Measurements from ENCODE around the gene KIAA1671. TPM values are rescaled to one million over a fixed set of nuclear protein-coding genes. Genes with fewer than 3 reads are reported as not detected.

Gene KIAA1671
- total and polyA plus RNA-seq, 9 of the 15 experiments (the other 6 are each of a cell fraction or from before 2014, with no cell fraction given): under 0.01 to 0.11 (median 0.02) TPM; not detected in 5

DNA sequence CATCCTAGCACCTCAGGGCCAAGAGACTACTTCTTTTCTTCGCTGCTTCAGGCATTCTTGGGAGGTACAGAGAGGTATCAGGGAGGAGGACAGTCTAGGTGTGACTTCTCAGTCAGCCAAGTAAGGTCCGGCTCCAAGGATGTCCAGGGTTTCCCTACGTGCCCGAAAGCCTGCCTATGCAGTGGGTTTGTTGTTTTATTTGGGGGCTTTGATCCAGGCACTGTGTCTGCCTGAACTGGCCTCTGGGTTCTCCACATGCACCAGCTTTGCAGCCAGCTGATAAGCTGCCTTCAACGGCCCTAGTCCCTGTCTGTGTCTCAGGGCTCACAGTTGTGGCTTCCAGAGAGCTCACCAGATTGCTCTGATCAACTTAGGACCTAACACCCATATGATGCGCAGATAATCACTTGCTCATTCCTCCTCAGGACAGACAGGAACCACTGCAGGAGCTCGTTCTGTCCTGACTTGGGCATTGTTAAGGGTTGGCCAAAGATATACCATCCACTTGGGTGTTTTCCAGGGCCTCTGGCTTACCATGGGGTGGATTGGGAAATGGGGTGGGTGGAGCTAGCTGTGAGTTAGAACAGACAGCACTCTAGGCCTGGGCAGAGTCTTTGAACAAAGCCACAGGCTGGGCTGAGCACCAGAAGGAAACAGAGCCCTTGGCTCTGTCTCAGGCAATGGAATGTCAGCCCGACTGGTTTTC lies 201.6 kb downstream of the KIAA1671 start (continued):
- TF ChIP-seq, protein P1, sequence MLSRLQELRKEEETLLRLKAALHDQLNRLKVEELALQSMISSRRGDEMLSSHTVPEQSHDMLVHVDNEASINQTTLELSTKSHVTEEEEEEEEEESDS (CRISPR knock-in tag; IDR thresholded peaks at IDR 0.05): no peak
- no peak for TF ChIP-seq POLR2A (conservative IDR thresholded peaks at IDR 0.05)
- TF ChIP-seq PTRF (tag; IDR thresholded peaks at IDR 0.05): no peak
- no peak for TF ChIP-seq ZFP36 (IDR thresholded peaks at IDR 0.05; ENCODE audit: low read depth, low read length, partially characterized antibody)
- TF ChIP-seq ZNF263 (CRISPR knock-in tag; IDR thresholded peaks at IDR 0.05; ENCODE audit: borderline replicate concordance): no peak
- TF ChIP-seq ZBTB7A (IDR thresholded peaks at IDR 0.05; ENCODE audit: borderline replicate concordance, control insufficient read depth, low read depth, low read length): no peak
- TF ChIP-seq, protein P2, sequence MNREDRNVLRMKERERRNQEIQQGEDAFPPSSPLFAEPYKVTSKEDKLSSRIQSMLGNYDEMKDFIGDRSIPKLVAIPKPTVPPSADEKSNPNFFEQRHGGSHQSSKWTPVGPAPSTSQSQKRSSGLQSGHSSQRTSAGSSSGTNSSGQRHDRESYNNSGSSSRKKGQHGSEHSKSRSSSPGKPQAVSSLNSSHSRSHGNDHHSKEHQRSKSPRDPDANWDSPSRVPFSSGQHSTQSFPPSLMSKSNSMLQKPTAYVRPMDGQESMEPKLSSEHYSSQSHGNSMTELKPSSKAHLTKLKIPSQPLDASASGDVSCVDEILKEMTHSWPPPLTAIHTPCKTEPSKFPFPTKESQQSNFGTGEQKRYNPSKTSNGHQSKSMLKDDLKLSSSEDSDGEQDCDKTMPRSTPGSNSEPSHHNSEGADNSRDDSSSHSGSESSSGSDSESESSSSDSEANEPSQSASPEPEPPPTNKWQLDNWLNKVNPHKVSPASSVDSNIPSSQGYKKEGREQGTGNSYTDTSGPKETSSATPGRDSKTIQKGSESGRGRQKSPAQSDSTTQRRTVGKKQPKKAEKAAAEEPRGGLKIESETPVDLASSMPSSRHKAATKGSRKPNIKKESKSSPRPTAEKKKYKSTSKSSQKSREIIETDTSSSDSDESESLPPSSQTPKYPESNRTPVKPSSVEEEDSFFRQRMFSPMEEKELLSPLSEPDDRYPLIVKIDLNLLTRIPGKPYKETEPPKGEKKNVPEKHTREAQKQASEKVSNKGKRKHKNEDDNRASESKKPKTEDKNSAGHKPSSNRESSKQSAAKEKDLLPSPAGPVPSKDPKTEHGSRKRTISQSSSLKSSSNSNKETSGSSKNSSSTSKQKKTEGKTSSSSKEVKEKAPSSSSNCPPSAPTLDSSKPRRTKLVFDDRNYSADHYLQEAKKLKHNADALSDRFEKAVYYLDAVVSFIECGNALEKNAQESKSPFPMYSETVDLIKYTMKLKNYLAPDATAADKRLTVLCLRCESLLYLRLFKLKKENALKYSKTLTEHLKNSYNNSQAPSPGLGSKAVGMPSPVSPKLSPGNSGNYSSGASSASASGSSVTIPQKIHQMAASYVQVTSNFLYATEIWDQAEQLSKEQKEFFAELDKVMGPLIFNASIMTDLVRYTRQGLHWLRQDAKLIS (CRISPR knock-in tag; IDR thresholded peaks at IDR 0.05): no peak
- no peak for TF ChIP-seq NCOR1 (IDR thresholded peaks at IDR 0.05)
